ENCODE measurements around the gene YPEL4.

YPEL4 gene

GRCh38 chr11:57637626-57638004 is 12.1 kb downstream of the YPEL4 start:
- no peak for TF ChIP-seq CEBPB (IDR thresholded peaks at IDR 0.05)
- TF ChIP-seq REST (IDR thresholded peaks at IDR 0.05; ENCODE audit: low read depth): no peak
- TF ChIP-seq MAX (IDR thresholded peaks at IDR 0.05): no peak
- TF ChIP-seq RAD21 (IDR thresholded peaks at IDR 0.05; ENCODE audit: low read depth): no peak
- no peak for TF ChIP-seq YY1 (IDR thresholded peaks at IDR 0.05; ENCODE audit: low read depth)
- no peak for TF ChIP-seq USF1 (IDR thresholded peaks at IDR 0.05)
- TF ChIP-seq ZBTB7A (IDR thresholded peaks at IDR 0.05; ENCODE audit: low read depth): no peak
- TF ChIP-seq EGR1 (IDR thresholded peaks at IDR 0.05): no peak
- no peak for TF ChIP-seq NFIC (IDR thresholded peaks at IDR 0.05)
- TF ChIP-seq TEAD4 (IDR thresholded peaks at IDR 0.05): no peak
- no peak for TF ChIP-seq TAF1 (IDR thresholded peaks at IDR 0.05; ENCODE audit: low read depth)
- no peak for TF ChIP-seq FOXM1 (IDR thresholded peaks at IDR 0.05; ENCODE audit: borderline replicate concordance, low read depth)
- TF ChIP-seq TCF12 (IDR thresholded peaks at IDR 0.05; ENCODE audit: low read depth): no peak
- no peak for TF ChIP-seq CREB1 (IDR thresholded peaks at IDR 0.05; ENCODE audit: low read depth)
- TF ChIP-seq EP300 (IDR thresholded peaks at IDR 0.05; ENCODE audit: borderline replicate concordance): no peak

GRCh38 chr11:57635246-57635645 is 14.5 kb downstream of the YPEL4 start:
- TF ChIP-seq TEAD4 (IDR thresholded peaks at IDR 0.05): no peak
- TF ChIP-seq EGR1 (IDR thresholded peaks at IDR 0.05): no peak
- TF ChIP-seq CREB1 (IDR thresholded peaks at IDR 0.05; ENCODE audit: low read depth): no peak
- TF ChIP-seq RAD21 (IDR thresholded peaks at IDR 0.05; ENCODE audit: low read depth): no peak
- no peak for TF ChIP-seq ZBTB7A (IDR thresholded peaks at IDR 0.05; ENCODE audit: low read depth)
- no peak for TF ChIP-seq MAX (IDR thresholded peaks at IDR 0.05)

- no peak for TF ChIP-seq TAF1 (IDR thresholded peaks at IDR 0.05; ENCODE audit: low read depth)
- no peak for TF ChIP-seq USF1 (IDR thresholded peaks at IDR 0.05)
- TF ChIP-seq FOXM1 (IDR thresholded peaks at IDR 0.05; ENCODE audit: borderline replicate concordance, low read depth): no peak
- TF ChIP-seq TCF12 (IDR thresholded peaks at IDR 0.05; ENCODE audit: low read depth): no peak
- TF ChIP-seq ZBTB7A (IDR thresholded peaks at IDR 0.05; ENCODE audit: low read depth): no peak
- no peak for TF ChIP-seq MAX (IDR thresholded peaks at IDR 0.05)
- TF ChIP-seq NFIC (IDR thresholded peaks at IDR 0.05): no peak
- no peak for TF ChIP-seq RAD21 (IDR thresholded peaks at IDR 0.05; ENCODE audit: low read depth)
- no peak for TF ChIP-seq TEAD4 (IDR thresholded peaks at IDR 0.05)
- no peak for TF ChIP-seq YY1 (IDR thresholded peaks at IDR 0.05; ENCODE audit: low read depth)
Observed at GRCh38 chr11:57634311-57634710, 15.4 kb downstream of the YPEL4 start.

- TF ChIP-seq RAD21 (IDR thresholded peaks at IDR 0.05; ENCODE audit: low read depth) (no peak), REST (IDR thresholded peaks at IDR 0.05; ENCODE audit: low read depth) (no peak), TAF1 (IDR thresholded peaks at IDR 0.05; ENCODE audit: low read depth) (no peak), NFIC (IDR thresholded peaks at IDR 0.05) (peak; percentile 35; the same call in 1 of the 2 replicates), EP300 (IDR thresholded peaks at IDR 0.05; ENCODE audit: borderline replicate concordance) (no peak), ZBTB7A (IDR thresholded peaks at IDR 0.05; ENCODE audit: low read depth) (no peak), TEAD4 (IDR thresholded peaks at IDR 0.05) (peak; percentile 37; the same call in 1 of the 2 replicates), FOXM1 (IDR thresholded peaks at IDR 0.05; ENCODE audit: borderline replicate concordance, low read depth) (no peak)
Observed at GRCh38 chr11:57633394-57634070, 16.2 kb downstream of the YPEL4 start.

- no peak for TF ChIP-seq YY1 (IDR thresholded peaks at IDR 0.05; ENCODE audit: low read depth)
- no peak for TF ChIP-seq NFIC (IDR thresholded peaks at IDR 0.05)
- no peak for TF ChIP-seq FOXM1 (IDR thresholded peaks at IDR 0.05; ENCODE audit: borderline replicate concordance, low read depth)
- TF ChIP-seq TEAD4 (IDR thresholded peaks at IDR 0.05): no peak
- no peak for TF ChIP-seq REST (IDR thresholded peaks at IDR 0.05; ENCODE audit: low read depth)
- no peak for TF ChIP-seq CEBPB (IDR thresholded peaks at IDR 0.05)
- TF ChIP-seq EGR1 (IDR thresholded peaks at IDR 0.05): no peak
- TF ChIP-seq ZBTB7A (IDR thresholded peaks at IDR 0.05; ENCODE audit: low read depth): no peak
- no peak for TF ChIP-seq EP300 (IDR thresholded peaks at IDR 0.05; ENCODE audit: borderline replicate concordance)
- TF ChIP-seq MAX (IDR thresholded peaks at IDR 0.05): no peak
- no peak for TF ChIP-seq CREB1 (IDR thresholded peaks at IDR 0.05; ENCODE audit: low read depth)
- TF ChIP-seq USF1 (IDR thresholded peaks at IDR 0.05): no peak
- TF ChIP-seq TCF12 (IDR thresholded peaks at IDR 0.05; ENCODE audit: low read depth): no peak
- no peak for TF ChIP-seq TAF1 (IDR thresholded peaks at IDR 0.05; ENCODE audit: low read depth)
- no peak for TF ChIP-seq RAD21 (IDR thresholded peaks at IDR 0.05; ENCODE audit: low read depth)
Observed at GRCh38 chr11:57632116-57632515, 17.6 kb downstream of the YPEL4 start.
